Endothelial cell of umbilical vein (primary cell): ENCODE results near the gene ZNF366. TPM values are rescaled to one million over a fixed set of nuclear protein-coding genes. Genes with fewer than 3 reads are reported as not detected.
"Not testable (repeated sequence)": the region's sequence is repeated elsewhere in the genome, so short reads cannot be mapped to it uniquely, and the experiment has no call there.

ENCODE experiments used
- BruUV-seq: library from RNA; stranded (reverse); fragments of 400-500 nt; replicated peaks from 2 replicates; lab custom pipeline; 2021; lab: Mats Ljungman, UMichigan
- CTCF ChIA-PET: fragments of 300-600, 350-600 bp; sonication (Branson Sonifier 250); formaldehyde crosslinking; loops from one replicate; lab custom pipeline; 2021; ENCODE audit warnings: antibody characterized with exemption, inconsistent platforms; lab: Charles Lee
- POLR2A ChIA-PET: fragments of 300-600, 350-600 bp; sonication (Branson Sonifier 250); formaldehyde crosslinking; loops from one replicate; lab custom pipeline; 2021; ENCODE audit warnings: antibody characterized with exemption, inconsistent platforms; lab: Charles Lee
- DNase-seq: peaks from one replicate; pipeline ENCODE4 v3.0.0-alpha.2; 2011; ENCODE audit warnings: low read depth, low spot score
- FAIRE-seq: peaks from 2 replicates; lab custom pipeline; 2011; peaks lifted over from hg19 to GRCh38; lab: Jason Lieb, UNC
- H2AFZ ChIP-seq: 2 replicates; pipeline ENCODE4 v1.6.0; 2012; ENCODE audit warnings: low read depth, low read length, control low read depth, inconsistent platforms
- H3K27ac ChIP-seq: 2 replicates; pipeline ENCODE4 v1.5.1; 2011; ENCODE audit warnings: low read depth, mild to moderate bottlenecking, control low read depth, low read length, moderate library complexity; ENCODE audit not compliant: insufficient read depth
- H3K27me3 ChIP-seq, 2 experiments: 2 replicates each; pipeline versions ENCODE4 v1.6.0 to v1.6.1; 2011; ENCODE audit warnings: low read length in 2 of 2, mixed read lengths in 1 of 2; ENCODE audit not compliant: control insufficient read depth in 2 of 2, insufficient read depth in 2 of 2
- H3K36me3 ChIP-seq, 2 experiments: 2 replicates in 1 of 2; 3 replicates in 1 of 2; pipeline ENCODE4 v1.5.1; 2011; ENCODE audit warnings: low read length in 2 of 2, mild to moderate bottlenecking in 1 of 2, moderate library complexity in 1 of 2; ENCODE audit not compliant: control insufficient read depth in 2 of 2, insufficient read depth in 2 of 2; ENCODE audit errors: extremely low read depth in 1 of 2
- H3K4me1 ChIP-seq: 3 replicates; pipeline ENCODE4 v1.5.1; 2011; ENCODE audit warnings: mild to moderate bottlenecking, low read length; ENCODE audit not compliant: control insufficient read depth, insufficient read depth; ENCODE audit errors: extremely low read depth
- H3K4me2 ChIP-seq: 2 replicates; pipeline ENCODE4 v1.6.1; 2011; ENCODE audit warnings: low read length, control low read depth, mixed read lengths; ENCODE audit not compliant: insufficient read depth
- H3K4me3 ChIP-seq, 3 experiments: fragments of 200-600 bp in 1 of 3; sonication (generic), shearing (Covaris generic) in 1 of 3; replicated peaks in 1 of 3; 2 replicates each; pipeline ENCODE4 v1.5.1; 2011 to 2016; ENCODE audit warnings: control low read depth in 3 of 3, low read length in 3 of 3, mild to moderate bottlenecking in 2 of 3, inconsistent platforms in 1 of 3, low read depth in 1 of 3, moderate library complexity in 1 of 3; ENCODE audit not compliant: insufficient read depth in 1 of 3
- H3K79me2 ChIP-seq: 2 replicates; pipeline ENCODE4 v1.6.0; 2012; ENCODE audit warnings: low read length, inconsistent platforms; ENCODE audit not compliant: control insufficient read depth, insufficient read depth
- H3K9ac ChIP-seq: replicated peaks from 2 replicates; pipeline ENCODE3; 2011; ENCODE audit warnings: low read length, control low read depth; ENCODE audit not compliant: insufficient read depth; ENCODE audit errors: extremely low read depth
- H3K9me1 ChIP-seq: replicated peaks from 3 replicates; pipeline ENCODE4 v1.6.0; 2011; ENCODE audit warnings: mild to moderate bottlenecking, low read length; ENCODE audit not compliant: control insufficient read depth, insufficient read depth; ENCODE audit errors: extremely low read depth
- H3K9me3 ChIP-seq: replicated peaks from 2 replicates; pipeline ENCODE4 v1.5.1; 2012; ENCODE audit warnings: low read length, inconsistent platforms; ENCODE audit not compliant: control insufficient read depth, insufficient read depth
- H4K20me1 ChIP-seq: replicated peaks from 2 replicates; pipeline ENCODE3; 2011; ENCODE audit warnings: mild to moderate bottlenecking, low read length; ENCODE audit not compliant: control insufficient read depth, insufficient read depth; ENCODE audit errors: extremely low read depth
- EZH2 ChIP-seq: IDR thresholded peaks from 2 replicates; pipeline ENCODE4 v1.6.1; 2012; ENCODE audit warnings: borderline replicate concordance, low read depth, mild to moderate bottlenecking, moderate library complexity, low read length, inconsistent platforms; ENCODE audit not compliant: severe bottlenecking
- FOS ChIP-seq: IDR thresholded peaks from 2 replicates; pipeline ENCODE4 v1.6.1; 2011; ENCODE audit warnings: mild to moderate bottlenecking, low read length, moderate library complexity, borderline replicate concordance; ENCODE audit not compliant: insufficient read depth
- GATA2 ChIP-seq: IDR thresholded peaks from 2 replicates; pipeline ENCODE4 v1.7.0; 2011; ENCODE audit warnings: low read depth, mild to moderate bottlenecking, moderate library complexity, mixed read lengths, low read length; ENCODE audit not compliant: insufficient read length, insufficient read depth
- JUN ChIP-seq: IDR thresholded peaks from 2 replicates; pipeline ENCODE4 v1.6.1; 2011; ENCODE audit warnings: borderline replicate concordance, low read depth; ENCODE audit not compliant: insufficient read length, insufficient read depth
- MYC ChIP-seq: IDR thresholded peaks from one replicate; pipeline ENCODE4 v1.6.1; 2011; ENCODE audit warnings: mild to moderate bottlenecking, low read depth, low read length
- POLR2A ChIP-seq: IDR thresholded peaks from 2 replicates; pipeline ENCODE4 v1.6.1; 2012; ENCODE audit warnings: low read depth, mild to moderate bottlenecking, control low read depth, low read length
- POLR2AphosphoS5 ChIP-seq: IDR thresholded peaks from 2 replicates; pipeline ENCODE4 v1.6.1; 2012; ENCODE audit warnings: low read depth, mild to moderate bottlenecking, control low read depth, low read length, moderate library complexity; ENCODE audit not compliant: insufficient read depth
- dilution Hi-C: fragments of 300-500 bp; cut with MboI; formaldehyde crosslinking; loops from one replicate; pipeline ENCODE4 v1.15.0; 2019; ENCODE audit warnings: low sequenced_read_pairs; ENCODE audit not compliant: extremely low pct_ligation_motif_present
- intact Hi-C: fragments of 100-400 bp; cut with micrococcal nuclease; formaldehyde crosslinking; loops from one replicate; pipeline ENCODE4 v1.10.0; 2022
- polyA plus RNA-seq, 4 experiments: library from polyadenylated mRNA; depleted of rRNA in 3 of 4; stranded (reverse) in 3 of 4; unstranded in 1 of 4; fragments of >200 nt; gene quantifications; 2 replicates each; pipeline versions ENCODE4 v1.2.1 to v1.2.3, GENCODE V29; 2011 to 2012; ENCODE audit warnings: missing spikeins in 1 of 4
- total RNA-seq: library from RNA; stranded (reverse); gene quantifications from 2 replicates; pipeline ENCODE4 v1.2.3, GENCODE V29; 2021
- TF ChIP-seq, protein P1 (sequence below), 2 donors: IDR thresholded peaks; 1 replicate in 1 of 2; 2 replicates in 1 of 2; pipeline ENCODE4 v1.5.1; 2011; ENCODE audit warnings: low read length in 2 of 2, mild to moderate bottlenecking in 2 of 2, moderate library complexity in 2 of 2, control low read depth in 1 of 2, inconsistent platforms in 1 of 2, low read depth in 1 of 2; ENCODE audit not compliant: insufficient read depth in 1 of 2; ENCODE audit errors: extremely low read depth in 1 of 2
- TF ChIP-seq, protein P2 (sequence below): IDR thresholded peaks from 2 replicates; pipeline ENCODE4 v1.6.1; 2011; ENCODE audit not compliant: insufficient read depth, insufficient read length

Gene ZNF366
- total and polyA plus RNA-seq, 2 donors (not counting 3 experiments of a cell fraction or from before 2014, with no cell fraction given), result 1.3 to 4.1 TPM

DNA sequence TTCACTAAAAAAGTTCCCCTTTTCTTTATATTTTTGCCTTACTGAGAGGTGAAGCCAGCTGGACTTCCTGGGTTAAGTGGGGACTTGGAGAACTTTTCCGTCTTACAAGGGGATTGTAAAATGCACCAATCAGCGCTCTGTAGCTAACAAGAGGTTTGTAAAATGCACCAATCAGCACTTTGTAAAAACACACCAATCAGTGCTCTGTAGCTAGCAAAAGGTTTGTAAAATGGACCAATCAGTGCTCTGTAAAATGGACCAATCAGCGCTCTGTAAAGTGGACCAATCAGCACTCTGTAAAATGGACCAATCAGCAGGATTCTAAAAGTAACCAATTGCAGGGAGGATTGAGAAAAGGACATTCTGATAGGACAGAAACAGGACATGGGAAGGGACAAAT is 102.4 kb downstream of the ZNF366 start:
- H3K9me1 ChIP-seq, intact Hi-C loops, H3K27ac ChIP-seq, POLR2A ChIA-PET, H3K4me2 ChIP-seq, H3K27me3 ChIP-seq, H3K9me3 ChIP-seq, H3K4me1 ChIP-seq, H3K9ac ChIP-seq, H3K4me3 ChIP-seq, H4K20me1 ChIP-seq, H2AFZ ChIP-seq, FAIRE-seq, DNase-seq, BruUV-seq, H3K79me2 ChIP-seq, H3K36me3 ChIP-seq, dilution Hi-C loops: not testable (repeated sequence)
- CTCF ChIA-PET, result interaction anchor here (3.6 kb wide), 1 partner anchor 38 kb away, joined by 11 read pairs; no protein-coding TSS in a partner anchor

DNA sequence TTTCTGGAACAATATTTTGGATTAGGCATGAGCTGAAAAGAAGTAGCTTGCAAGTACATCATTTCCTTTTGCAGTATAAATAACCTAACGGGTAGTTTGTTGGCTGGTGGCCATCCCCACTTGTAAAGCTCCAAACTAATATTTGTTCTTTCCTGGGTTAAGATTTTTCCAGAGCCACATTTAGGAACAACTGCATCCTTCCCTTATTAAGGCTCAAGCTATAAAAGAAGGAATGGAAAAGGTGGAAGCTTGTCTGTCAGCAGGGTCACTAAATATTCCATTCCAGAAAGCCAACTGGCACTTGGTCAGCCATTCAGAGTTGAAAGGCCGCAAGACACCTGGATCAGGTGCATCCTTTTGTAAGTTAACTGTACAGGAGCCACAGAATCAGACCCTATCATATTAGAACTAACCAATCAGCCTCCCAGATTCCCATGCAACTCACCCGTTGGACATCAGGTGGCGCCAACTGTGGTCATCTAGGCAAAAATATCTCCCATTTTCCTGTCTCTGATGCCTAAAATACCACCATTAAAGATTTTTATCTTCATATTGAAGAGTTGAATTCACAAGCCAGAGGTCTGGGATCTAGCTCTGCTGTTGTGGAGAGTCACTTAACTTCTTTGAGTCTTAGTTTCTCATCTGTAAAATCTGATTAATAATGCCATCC is 104.1 kb downstream of the ZNF366 start:
- no peak overlapping the region for H3K9ac ChIP-seq
- intact Hi-C loops, result loop anchor here (1.0 kb wide), 1 partner anchor 121 kb away; no protein-coding TSS in a partner anchor
- CTCF ChIA-PET, result interaction anchor here (0.8 to 2.7 kb wide), 12 partner anchors 9 to 121 kb away, joined by 3 to 28 read pairs (median 4); no protein-coding TSS in a partner anchor
- H3K27me3 ChIP-seq, result no peaks in the 10 kb centered on the region
- dilution Hi-C loops, result no loop called here
- no peaks in the 10 kb centered on the region for H3K9me1 ChIP-seq
- TF ChIP-seq, protein P1, sequence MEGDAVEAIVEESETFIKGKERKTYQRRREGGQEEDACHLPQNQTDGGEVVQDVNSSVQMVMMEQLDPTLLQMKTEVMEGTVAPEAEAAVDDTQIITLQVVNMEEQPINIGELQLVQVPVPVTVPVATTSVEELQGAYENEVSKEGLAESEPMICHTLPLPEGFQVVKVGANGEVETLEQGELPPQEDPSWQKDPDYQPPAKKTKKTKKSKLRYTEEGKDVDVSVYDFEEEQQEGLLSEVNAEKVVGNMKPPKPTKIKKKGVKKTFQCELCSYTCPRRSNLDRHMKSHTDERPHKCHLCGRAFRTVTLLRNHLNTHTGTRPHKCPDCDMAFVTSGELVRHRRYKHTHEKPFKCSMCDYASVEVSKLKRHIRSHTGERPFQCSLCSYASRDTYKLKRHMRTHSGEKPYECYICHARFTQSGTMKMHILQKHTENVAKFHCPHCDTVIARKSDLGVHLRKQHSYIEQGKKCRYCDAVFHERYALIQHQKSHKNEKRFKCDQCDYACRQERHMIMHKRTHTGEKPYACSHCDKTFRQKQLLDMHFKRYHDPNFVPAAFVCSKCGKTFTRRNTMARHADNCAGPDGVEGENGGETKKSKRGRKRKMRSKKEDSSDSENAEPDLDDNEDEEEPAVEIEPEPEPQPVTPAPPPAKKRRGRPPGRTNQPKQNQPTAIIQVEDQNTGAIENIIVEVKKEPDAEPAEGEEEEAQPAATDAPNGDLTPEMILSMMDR (IDR thresholded peaks at IDR 0.05; ENCODE audit: extremely low read depth in 1 of 2, insufficient read depth in 1 of 2, low read depth in 1 of 2, low read length in 2 of 2), result peak; percentile 34 to 35
- no peak for TF ChIP-seq FOS
- no peak for TF ChIP-seq EZH2
- TF ChIP-seq GATA2, result peak; percentile 25
- TF ChIP-seq POLR2A, result no peak
- TF ChIP-seq, protein P2, sequence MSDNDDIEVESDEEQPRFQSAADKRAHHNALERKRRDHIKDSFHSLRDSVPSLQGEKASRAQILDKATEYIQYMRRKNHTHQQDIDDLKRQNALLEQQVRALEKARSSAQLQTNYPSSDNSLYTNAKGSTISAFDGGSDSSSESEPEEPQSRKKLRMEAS, result no peak
- TF ChIP-seq JUN, result no peak
- no peak for TF ChIP-seq POLR2AphosphoS5
- TF ChIP-seq MYC, result no peak
- DNase-seq (peak; percentile 78), FAIRE-seq (no peak)
- POLR2A ChIA-PET, result no interaction called here
- H4K20me1 ChIP-seq, result no peaks in the 10 kb centered on the region
- no TSS peak for BruUV-seq
- no peaks in the 10 kb centered on the region for H3K9me3 ChIP-seq
- no peak overlapping the region for H3K27ac ChIP-seq
- H3K36me3 ChIP-seq, result no peaks in the 10 kb centered on the region
- H3K4me3 ChIP-seq, result no peak overlapping the region
- H3K4me1 ChIP-seq, result no peaks in the 10 kb centered on the region
- H3K79me2 ChIP-seq, result no peaks in the 10 kb centered on the region
- no peak overlapping the region for H3K4me2 ChIP-seq
- H2AFZ ChIP-seq, result no peak overlapping the region
